HG03196 (cell line): Measurements from ENCODE around the gene APBA2.

ENCODE experiments used
- ATAC-seq: cut with Tn5 transposase; IDR thresholded peaks from one replicate; pipeline ENCODE4 v1.9.1; 2021; ENCODE audit not compliant: unreplicated experiment

Gene APBA2

GRCh38 chr15:29128671-29129070, 242.9 kb downstream of the APBA2 start:
- no peak for ATAC-seq

- ATAC-seq, result no peak
Measured at GRCh38 chr15:29129221-29129620, 243.4 kb downstream of the APBA2 start.

- ATAC-seq, result no peak
Measured at GRCh38 chr15:29129926-29130325, 244.2 kb downstream of the APBA2 start.

- no peak for ATAC-seq
Measured at GRCh38 chr15:29130476-29130875, 244.7 kb downstream of the APBA2 start.

- ATAC-seq, result no peak
Measured at GRCh38 chr15:29130951-29131839, 245.4 kb downstream of the APBA2 start.

GRCh38 chr15:29131840-29132420, 246.2 kb downstream of the APBA2 start:
- ATAC-seq, result no peak

- ATAC-seq, result no peak
Measured at GRCh38 chr15:29132735-29133181, 247.0 kb downstream of the APBA2 start.

- ATAC-seq, result no peak
Measured at GRCh38 chr15:29133321-29133720, 247.5 kb downstream of the APBA2 start.

- no peak for ATAC-seq
Measured at GRCh38 chr15:29133791-29134190, 248.0 kb downstream of the APBA2 start.

GRCh38 chr15:29134239-29134638, 248.5 kb downstream of the APBA2 start:
- ATAC-seq, result no peak

GRCh38 chr15:29134641-29135308, 249.0 kb downstream of the APBA2 start:
- no peak for ATAC-seq

GRCh38 chr15:29135309-29135657, 249.5 kb downstream of the APBA2 start:
- no peak for ATAC-seq

- no peak for ATAC-seq
Measured at GRCh38 chr15:29135702-29136646, 250.2 kb downstream of the APBA2 start.

GRCh38 chr15:29138260-29138659, 252.5 kb downstream of the APBA2 start:
- no peak for ATAC-seq

- ATAC-seq, result no peak
Measured at GRCh38 chr15:29139072-29139471, 253.3 kb downstream of the APBA2 start.

- no peak for ATAC-seq
Measured at GRCh38 chr15:29139540-29140459, 254.0 kb downstream of the APBA2 start.

- ATAC-seq, result no peak
Measured at GRCh38 chr15:29140475-29141307, 254.9 kb downstream of the APBA2 start.

GRCh38 chr15:29141308-29142128, 255.7 kb downstream of the APBA2 start:
- ATAC-seq, result no peak
